ENCODE measurements around the gene STK17A. TPM values are rescaled to one million over a fixed set of nuclear protein-coding genes. Genes with fewer than 3 reads are reported as not detected.

STK17A gene
- total and polyA plus RNA-seq, 2 of the 8 experiments (the other 6 are each of a cell fraction or from before 2014, with no cell fraction given) = 2.2 to 12.2 TPM

GRCh38 chr7:43570688-43571365 is 12.1 kb upstream of the STK17A start:
- Histone ChIP-seq H2BK120ac (replicated peaks; ENCODE audit: low read depth, low read length) (no peak overlapping the region), H3K56ac (replicated peaks; ENCODE audit: insufficient read length, low read depth, low read length) (no peak overlapping the region), H3K4me1 (replicated peaks in 1 of 4; ENCODE audit: control insufficient read depth in 3 of 4, insufficient read depth in 4 of 4, low read length in 3 of 4) (no peaks in the 10 kb centered on the region), H2BK5ac (ENCODE audit: low read depth, low read length) (no peak overlapping the region), H3K23ac (ENCODE audit: insufficient read length) (no peak overlapping the region), H2AFZ (ENCODE audit: low read length) (no peak overlapping the region), H3K23me2 (ENCODE audit: low read depth, low read length) (no peaks in the 10 kb centered on the region), H4K91ac (replicated peaks; ENCODE audit: insufficient read length, low read length) (peak overlapping the region; percentile 55), H3K27ac (ENCODE audit: low read depth, low read length) (no peak overlapping the region), H3K36me3 (ENCODE audit: control insufficient read depth in 2 of 4, insufficient read depth in 4 of 4, low read length in 3 of 4) (no peaks in the 10 kb centered on the region), H3K14ac (ENCODE audit: insufficient read length) (no peak overlapping the region), H3K79me2 (ENCODE audit: control insufficient read depth in 1 of 2, insufficient read depth in 2 of 2, low read length in 2 of 2) (no peaks in the 10 kb centered on the region), H3K4me3 (ENCODE audit: extremely low read depth in 1 of 4, insufficient read depth in 2 of 4, low read depth in 3 of 4, low read length in 4 of 4) (no peak overlapping the region), H3K4ac (replicated peaks; ENCODE audit: insufficient read length, low read depth, low read length) (no peak overlapping the region), H3K9me3 (ENCODE audit: insufficient read depth in 2 of 2, low read depth in 1 of 2, low read length in 1 of 2) (no peaks in the 10 kb centered on the region), H3K18ac (ENCODE audit: extremely low read depth, low read length) (no peak overlapping the region), H2BK15ac (ENCODE audit: low read length) (no peak overlapping the region), H2AK5ac (ENCODE audit: low read depth, low read length) (no peak overlapping the region), H3K9ac (replicated peaks in 1 of 4; ENCODE audit: extremely low read depth in 1 of 4, low read depth in 3 of 4, low read length in 3 of 4) (no peak overlapping the region), H3K4me2 (ENCODE audit: insufficient read depth in 1 of 2, low read depth in 2 of 2, low read length in 2 of 2) (no peak overlapping the region), H2BK12ac (ENCODE audit: low read depth, low read length) (no peak overlapping the region), H3K79me1 (ENCODE audit: low read depth, low read length) (no peaks in the 10 kb centered on the region), H3K27me3 (replicated peaks in 1 of 4; ENCODE audit: control insufficient read depth in 3 of 4, extremely low read depth in 1 of 4, insufficient read depth in 3 of 4, low read length in 3 of 4) (no peaks in the 10 kb centered on the region), H2BK20ac (ENCODE audit: low read length) (no peak overlapping the region), H4K8ac (ENCODE audit: extremely low read depth, insufficient read depth, low read length) (no peak overlapping the region), H4K20me1 (replicated peaks in 1 of 2; ENCODE audit: control insufficient read depth in 1 of 2, insufficient read depth in 2 of 2, low read length in 2 of 2) (no peaks in the 10 kb centered on the region), H4K5ac (ENCODE audit: insufficient read length, low read depth, low read length) (no peak overlapping the region)
- DNase-seq (ENCODE audit: low read depth in 1 of 2, low spot score in 2 of 2) = no peak
- CTCF ChIA-PET (ENCODE audit: partially characterized antibody) = interaction anchor here (0.7 to 8.5 kb wide), 4 partner anchors 12 to 409 kb away, joined by 3 to 44 read pairs (median 3); partner anchors contain the start of gene STK17A
- 93% methylated on average over 4 of the region's 4 CpGs; no CpG with 5 or more reads in 1 of the 2 experiments for WGBS, 2 experiments (ENCODE audit: extremely low coverage in 1 of 2, insufficient coverage in 1 of 2, insufficient read length in 1 of 2, insufficient replicate concordance in 2 of 2, low coverage in 1 of 2, low lambda C conversion rate in 2 of 2, missing lambda C conversion rate in 1 of 2)
- POLR2A ChIA-PET (ENCODE audit: partially characterized antibody) = no interaction called here
- FAIRE-seq = no peak
- TF ChIP-seq TAF7 (optimal IDR thresholded peaks at IDR 0.05; ENCODE audit: borderline replicate concordance, low read depth, low read length) = no peak
- no peak for TF ChIP-seq CEBPB (IDR thresholded peaks at IDR 0.05; ENCODE audit: low read depth, low read length)
- TF ChIP-seq YY1 (IDR thresholded peaks at IDR 0.05; ENCODE audit: low read depth, low read length) = no peak
- TF ChIP-seq TEAD4 (IDR thresholded peaks at IDR 0.05; ENCODE audit: low read depth, low read length) = no peak
- no peak for TF ChIP-seq SP4 (IDR thresholded peaks at IDR 0.05; ENCODE audit: low read length)
- TF ChIP-seq TBP (IDR thresholded peaks at IDR 0.05; ENCODE audit: low read depth, low read length) = no peak
- no peak for TF ChIP-seq PHF8 (conservative IDR thresholded peaks at IDR 0.05; ENCODE audit: low read depth, low read length)
- TF ChIP-seq ATF3 (IDR thresholded peaks at IDR 0.05; ENCODE audit: insufficient read depth, low read depth, low read length) = no peak
- no peak for TF ChIP-seq CREB1 (IDR thresholded peaks at IDR 0.05)
- TF ChIP-seq SIRT6 (IDR thresholded peaks at IDR 0.05; ENCODE audit: low read length) = no peak
- TF ChIP-seq SIN3A (conservative IDR thresholded peaks at IDR 0.05 in 1 of 2, IDR thresholded peaks at IDR 0.05 in 1 of 2; ENCODE audit: low read depth in 1 of 2, low read length in 2 of 2) = no peak
